HG03108 (cell line): ENCODE results near the gene RBM38.

ENCODE experiments used
- ATAC-seq: cut with Tn5 transposase; IDR thresholded peaks from one replicate; pipeline ENCODE4 v1.9.1; 2021; ENCODE audit warnings: moderate library complexity; ENCODE audit not compliant: unreplicated experiment

RBM38 gene

GRCh38 chr20:57402206-57403125 lies 11.3 kb downstream of the RBM38 start:
- ATAC-seq = no peak

GRCh38 chr20:57403216-57403615 lies 12.0 kb downstream of the RBM38 start:
- no peak for ATAC-seq

GRCh38 chr20:57404006-57404405 lies 12.8 kb downstream of the RBM38 start:
- no peak for ATAC-seq

GRCh38 chr20:57404419-57405072 lies 13.3 kb downstream of the RBM38 start:
- no peak for ATAC-seq

GRCh38 chr20:57405236-57406016 lies 14.2 kb downstream of the RBM38 start:
- no peak for ATAC-seq

- ATAC-seq = no peak
These were observed 16.4 kb downstream of the RBM38 start for GRCh38 chr20:57407541-57407956.

- no peak for ATAC-seq
These were observed 16.9 kb downstream of the RBM38 start for GRCh38 chr20:57408131-57408530.

- ATAC-seq = no peak
These were observed 17.5 kb downstream of the RBM38 start for GRCh38 chr20:57408536-57409233.

- ATAC-seq = no peak
These were observed 18.1 kb downstream of the RBM38 start for GRCh38 chr20:57409316-57409671.

- ATAC-seq = no peak
These were observed 18.6 kb downstream of the RBM38 start for GRCh38 chr20:57409672-57410397.

- ATAC-seq = no peak
These were observed 19.3 kb downstream of the RBM38 start for GRCh38 chr20:57410398-57410920.

GRCh38 chr20:57410924-57411323 lies 19.7 kb downstream of the RBM38 start:
- ATAC-seq = no peak

GRCh38 chr20:57411406-57412283 lies 20.4 kb downstream of the RBM38 start:
- no peak for ATAC-seq

- ATAC-seq = no peak
These were observed 21.3 kb downstream of the RBM38 start for GRCh38 chr20:57412347-57413029.

GRCh38 chr20:57413986-57414385 lies 22.8 kb downstream of the RBM38 start:
- no peak for ATAC-seq

GRCh38 chr20:57414867-57415592 lies 23.8 kb downstream of the RBM38 start:
- no peak for ATAC-seq

GRCh38 chr20:57415771-57416170 lies 24.6 kb downstream of the RBM38 start:
- ATAC-seq = no peak
